Measurements from ENCODE around the gene IFNL3.
"Not testable (repeated sequence)": the region's sequence is repeated elsewhere in the genome, so short reads cannot be mapped to it uniquely, and the experiment has no call there.

The IFNL3 gene

GRCh38 chr19:39253374-39254149 is 8.8 kb upstream of the IFNL3 start:
- Histone ChIP-seq H3K36me3 (ENCODE audit: control insufficient read depth, insufficient read depth, low read length) (no peaks in the 10 kb centered on the region), H3K27ac (ENCODE audit: insufficient read depth, low read depth, low read length, poor library complexity, severe bottlenecking) (no peak overlapping the region), H3K4me3 (ENCODE audit: insufficient read depth, low read depth, low read length) (no peak overlapping the region), H3K27me3 (ENCODE audit: control insufficient read depth, insufficient read depth, low read length, poor library complexity, severe bottlenecking) (peaks cover 48% of the 10 kb centered on the region), H3K4me1 (ENCODE audit: control insufficient read depth, insufficient read depth, low read length) (no peaks in the 10 kb centered on the region), H3K9me3 (ENCODE audit: control insufficient read depth, low read length) (no peaks in the 10 kb centered on the region)
- 85 to 86% methylated on average over 7 to 8 of the region's 8 CpGs for WGBS, 2 experiments

DNA sequence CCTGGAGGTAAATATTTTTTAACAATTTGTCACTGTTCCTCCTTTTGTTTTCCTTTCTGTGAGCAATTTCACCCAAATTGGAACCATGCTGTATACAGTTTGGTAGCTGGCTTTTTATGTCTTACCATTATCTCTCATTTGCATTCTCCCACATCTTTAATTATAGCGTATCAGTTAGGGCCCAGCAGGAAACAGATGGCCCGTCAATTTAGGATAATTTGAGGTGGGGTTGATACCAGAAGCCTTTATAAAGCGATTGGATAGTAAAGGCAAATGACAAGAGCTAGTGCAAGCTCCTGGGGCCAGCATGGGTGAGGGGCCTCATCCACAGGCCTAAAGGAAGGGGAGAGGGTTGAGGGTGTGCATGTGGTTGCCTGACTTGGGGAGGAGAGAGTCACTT is 7.7 kb upstream of the IFNL3 start:
- Histone ChIP-seq H3K27ac (ENCODE audit: insufficient read depth, low read depth, low read length, poor library complexity, severe bottlenecking) (no peak overlapping the region), H3K27me3 (ENCODE audit: control insufficient read depth, insufficient read depth, low read length, poor library complexity, severe bottlenecking) (peaks cover 59% of the 10 kb centered on the region), H3K4me3 (ENCODE audit: insufficient read depth, low read depth, low read length) (no peak overlapping the region), H3K4me1 (ENCODE audit: control insufficient read depth, insufficient read depth, low read length) (no peaks in the 10 kb centered on the region), H3K36me3 (ENCODE audit: control insufficient read depth, insufficient read depth, low read length) (no peaks in the 10 kb centered on the region), H3K9me3 (ENCODE audit: control insufficient read depth, low read length) (no peaks in the 10 kb centered on the region)
- WGBS, 2 experiments, result 66 to 85% methylated on average over 3 of the region's 3 CpGs

DNA sequence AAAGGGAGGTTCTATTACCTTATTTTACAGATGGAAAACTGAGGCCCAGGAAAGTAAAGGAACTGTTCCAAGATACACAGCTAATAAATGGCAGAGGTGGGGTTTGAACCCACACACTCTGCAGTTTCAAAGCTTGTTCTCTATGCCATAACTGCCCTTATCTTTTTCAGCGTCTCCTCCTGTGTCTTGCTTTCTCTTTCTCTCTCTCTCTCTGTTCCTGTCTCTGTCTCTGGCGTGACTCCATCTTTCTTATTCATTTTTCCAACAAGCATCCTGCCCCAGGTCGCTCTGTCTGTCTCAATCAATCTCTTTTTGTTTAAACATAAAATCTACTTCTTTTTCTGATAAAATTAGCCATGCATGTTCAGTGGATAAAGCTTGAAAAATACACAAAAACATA is 7.0 kb upstream of the IFNL3 start:
- 85 to 89% methylated on average over 3 of the region's 3 CpGs for WGBS, 2 experiments
- H3K27me3 ChIP-seq (ENCODE audit: control insufficient read depth, insufficient read depth, low read length, poor library complexity, severe bottlenecking), result peaks cover 65% of the 10 kb centered on the region

GRCh38 chr19:39251081-39251480 is 6.3 kb upstream of the IFNL3 start:
- WGBS, 2 experiments, result 87% methylated on average over 5 of the region's 5 CpGs
- H3K4me1 ChIP-seq (ENCODE audit: control insufficient read depth, insufficient read depth, low read length), result no peaks in the 10 kb centered on the region
- H3K27me3 ChIP-seq (ENCODE audit: control insufficient read depth, insufficient read depth, low read length, poor library complexity, severe bottlenecking), result peaks cover 69% of the 10 kb centered on the region
- H3K36me3 ChIP-seq (ENCODE audit: control insufficient read depth, insufficient read depth, low read length), result no peaks in the 10 kb centered on the region
- no peak overlapping the region for H3K4me3 ChIP-seq (ENCODE audit: insufficient read depth, low read depth, low read length)
- H3K27ac ChIP-seq (ENCODE audit: insufficient read depth, low read depth, low read length, poor library complexity, severe bottlenecking), result no peak overlapping the region
- H3K9me3 ChIP-seq (ENCODE audit: control insufficient read depth, low read length), result no peaks in the 10 kb centered on the region

More for the DNA sequence above, 7.0 kb upstream of the IFNL3 start:
- Histone ChIP-seq H3K36me3 (ENCODE audit: control insufficient read depth, insufficient read depth, low read length) (no peaks in the 10 kb centered on the region), H3K4me1 (ENCODE audit: control insufficient read depth, insufficient read depth, low read length) (no peaks in the 10 kb centered on the region), H3K9me3 (ENCODE audit: control insufficient read depth, low read length) (no peaks in the 10 kb centered on the region), H3K4me3 (ENCODE audit: insufficient read depth, low read depth, low read length) (no peak overlapping the region), H3K27ac (ENCODE audit: insufficient read depth, low read depth, low read length, poor library complexity, severe bottlenecking) (no peak overlapping the region)

GRCh38 chr19:39248806-39249205 is 4.0 kb upstream of the IFNL3 start, which contains the start of gene IFNL4:
Gene IFNL4 (minus strand): TSS chr19:39248856.
- Histone ChIP-seq H3K4me1 (ENCODE audit: control insufficient read depth, insufficient read depth, low read length) (no peaks in the 10 kb centered on the region), H3K27me3 (ENCODE audit: control insufficient read depth, insufficient read depth, low read length, poor library complexity, severe bottlenecking) (peaks cover 76% of the 10 kb centered on the region), H3K9me3 (ENCODE audit: control insufficient read depth, low read length) (no peaks in the 10 kb centered on the region), H3K27ac (ENCODE audit: insufficient read depth, low read depth, low read length, poor library complexity, severe bottlenecking) (no peak within 1 kb of the TSS), H3K4me3 (ENCODE audit: insufficient read depth, low read depth, low read length) (peak within 1 kb of the TSS; percentile 13), H3K36me3 (ENCODE audit: control insufficient read depth, insufficient read depth, low read length) (no peaks in the 10 kb centered on the region)
- WGBS, 2 experiments, result 70 to 73% methylated on average over 13 of the region's 13 CpGs

GRCh38 chr19:39247701-39248664 is 3.2 kb upstream of the IFNL3 start:
- 17% methylated on average over 92 of the region's 92 CpGs for WGBS, 2 experiments
- H3K27ac ChIP-seq (ENCODE audit: insufficient read depth, low read depth, low read length, poor library complexity, severe bottlenecking), result no peak overlapping the region
- H3K9me3 ChIP-seq (ENCODE audit: control insufficient read depth, low read length), result no peaks in the 10 kb centered on the region
- no peaks in the 10 kb centered on the region for H3K4me1 ChIP-seq (ENCODE audit: control insufficient read depth, insufficient read depth, low read length)
- no peaks in the 10 kb centered on the region for H3K36me3 ChIP-seq (ENCODE audit: control insufficient read depth, insufficient read depth, low read length)
- peak overlapping the region; percentile 13 for H3K4me3 ChIP-seq (ENCODE audit: insufficient read depth, low read depth, low read length)
- peaks cover 69% of the 10 kb centered on the region for H3K27me3 ChIP-seq (ENCODE audit: control insufficient read depth, insufficient read depth, low read length, poor library complexity, severe bottlenecking)

DNA sequence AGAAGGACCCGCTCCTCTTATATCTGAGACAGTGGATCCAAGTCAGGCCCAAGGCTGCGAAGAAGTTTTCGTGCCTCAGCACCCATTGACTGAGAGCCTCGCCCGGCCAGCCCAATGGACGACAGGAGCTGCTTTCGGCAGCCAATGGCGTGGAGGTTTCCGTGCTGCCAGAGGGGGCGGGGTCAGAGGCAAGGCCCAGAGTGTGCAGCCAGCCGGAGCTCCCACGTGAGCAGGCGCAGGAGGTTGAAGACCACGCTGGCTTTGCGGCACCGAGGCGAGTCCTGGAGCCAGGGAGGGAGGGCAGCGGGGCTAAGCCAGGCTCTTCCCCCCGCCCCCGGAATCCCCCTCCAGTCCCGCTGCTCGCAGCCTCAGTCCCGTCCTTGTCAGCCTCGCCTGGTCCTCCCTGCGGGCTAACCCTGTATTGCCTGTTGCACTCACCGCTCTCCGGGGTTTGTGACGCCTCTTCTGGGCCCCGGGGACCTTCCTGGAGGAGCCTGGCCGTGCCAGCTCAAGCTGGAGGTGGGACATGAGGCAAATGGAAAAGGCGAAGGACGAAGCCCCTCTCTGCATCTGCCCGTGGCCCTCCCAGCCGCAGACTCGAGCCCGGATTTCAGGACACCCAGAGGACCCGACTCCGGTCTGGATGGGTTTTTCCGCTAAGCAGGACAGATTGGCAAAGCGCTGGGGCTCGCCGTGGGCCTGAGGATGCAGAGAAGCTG is 2.3 kb upstream of the IFNL3 start:
- WGBS, 2 experiments, result 19% methylated on average over 42 of the region's 42 CpGs
- peaks cover 61% of the 10 kb centered on the region for H3K27me3 ChIP-seq (ENCODE audit: control insufficient read depth, insufficient read depth, low read length, poor library complexity, severe bottlenecking)
- no peaks in the 10 kb centered on the region for H3K4me1 ChIP-seq (ENCODE audit: control insufficient read depth, insufficient read depth, low read length)
- H3K27ac ChIP-seq (ENCODE audit: insufficient read depth, low read depth, low read length, poor library complexity, severe bottlenecking), result no peak overlapping the region
- H3K36me3 ChIP-seq (ENCODE audit: control insufficient read depth, insufficient read depth, low read length), result no peaks in the 10 kb centered on the region
- no peaks in the 10 kb centered on the region for H3K9me3 ChIP-seq (ENCODE audit: control insufficient read depth, low read length)
- H3K4me3 ChIP-seq (ENCODE audit: insufficient read depth, low read depth, low read length), result peak overlapping the region; percentile 13

DNA sequence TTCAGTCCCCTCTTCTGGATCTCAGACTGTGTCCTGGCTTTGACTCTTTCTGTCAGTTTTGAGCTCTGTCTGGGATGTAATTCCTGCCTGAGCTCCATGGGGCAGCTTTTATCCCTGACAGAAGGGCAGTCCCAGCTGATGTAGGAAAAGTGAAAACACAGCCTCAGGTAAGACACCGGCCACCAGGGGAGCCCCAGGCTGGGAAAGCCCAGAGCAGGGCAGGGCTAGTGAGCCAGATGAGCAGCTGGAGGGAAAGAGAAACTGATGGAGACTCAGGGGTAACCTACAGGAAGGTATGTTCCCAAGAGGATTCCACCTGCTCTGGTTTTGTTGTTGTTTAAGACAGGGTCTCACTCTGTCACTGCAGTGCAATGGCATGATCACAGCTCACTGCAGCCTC is 360 bp upstream of the IFNL3 start:
- not testable (repeated sequence) for H3K4me1 ChIP-seq (ENCODE audit: control insufficient read depth, insufficient read depth, low read length); H3K4me3 ChIP-seq (ENCODE audit: insufficient read depth, low read depth, low read length); H3K36me3 ChIP-seq (ENCODE audit: control insufficient read depth, insufficient read depth, low read length); H3K9me3 ChIP-seq (ENCODE audit: control insufficient read depth, low read length); H3K27ac ChIP-seq (ENCODE audit: insufficient read depth, low read depth, low read length, poor library complexity, severe bottlenecking)
- H3K27me3 ChIP-seq (ENCODE audit: control insufficient read depth, insufficient read depth, low read length, poor library complexity, severe bottlenecking), result peaks cover 44% of the 10 kb centered on the region
- WGBS, 2 experiments, result no CpG with 5 or more reads among the region's 1 CpG

DNA sequence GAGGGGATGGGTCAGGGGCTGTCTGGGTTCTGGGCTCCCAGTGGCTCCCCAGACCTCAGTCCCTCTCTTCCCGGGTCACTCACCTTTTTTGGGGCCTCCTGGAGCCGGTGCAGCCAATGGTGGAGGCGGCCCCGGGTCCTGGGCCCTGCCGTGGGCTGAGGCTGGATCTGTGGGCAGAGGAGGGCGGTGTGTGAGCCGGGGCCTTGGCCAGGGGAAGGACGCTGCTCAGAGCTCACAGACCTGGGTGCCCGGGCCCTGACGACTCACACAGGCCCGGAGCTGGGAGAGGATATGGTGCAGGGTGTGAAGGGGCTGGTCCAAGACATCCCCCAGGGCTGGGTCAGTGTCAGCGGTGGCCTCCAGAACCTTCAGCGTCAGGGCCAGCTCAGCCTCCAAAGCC is 1.1 kb downstream of the IFNL3 start:
- not testable (repeated sequence) for H3K4me1 ChIP-seq (ENCODE audit: control insufficient read depth, insufficient read depth, low read length); H3K9me3 ChIP-seq (ENCODE audit: control insufficient read depth, low read length); H3K4me3 ChIP-seq (ENCODE audit: insufficient read depth, low read depth, low read length); H3K36me3 ChIP-seq (ENCODE audit: control insufficient read depth, insufficient read depth, low read length); H3K27ac ChIP-seq (ENCODE audit: insufficient read depth, low read depth, low read length, poor library complexity, severe bottlenecking)
- 84 to 89% methylated on average over 12 of the region's 13 CpGs for WGBS, 2 experiments
- H3K27me3 ChIP-seq (ENCODE audit: control insufficient read depth, insufficient read depth, low read length, poor library complexity, severe bottlenecking), result peaks cover 34% of the 10 kb centered on the region

GRCh38 chr19:39240421-39240820 is 4.4 kb downstream of the IFNL3 start:
- no peak overlapping the region for H3K4me3 ChIP-seq (ENCODE audit: insufficient read depth, low read depth, low read length)
- 89 to 90% methylated on average over 7 of the region's 7 CpGs for WGBS, 2 experiments
- H3K9me3 ChIP-seq (ENCODE audit: control insufficient read depth, low read length), result no peaks in the 10 kb centered on the region
- H3K36me3 ChIP-seq (ENCODE audit: control insufficient read depth, insufficient read depth, low read length), result no peaks in the 10 kb centered on the region
- peaks cover 19% of the 10 kb centered on the region for H3K27me3 ChIP-seq (ENCODE audit: control insufficient read depth, insufficient read depth, low read length, poor library complexity, severe bottlenecking)
- no peaks in the 10 kb centered on the region for H3K4me1 ChIP-seq (ENCODE audit: control insufficient read depth, insufficient read depth, low read length)
- no peak overlapping the region for H3K27ac ChIP-seq (ENCODE audit: insufficient read depth, low read depth, low read length, poor library complexity, severe bottlenecking)

Measured in ectodermal cell (in vitro differentiated cells).